ENCODE measurements around the gene FAM13A.

GRCh38 chr4:88927420-88927819 lies 129.6 kb downstream of the FAM13A start:
- TF ChIP-seq SIN3A (IDR thresholded peaks at IDR 0.05; ENCODE audit: borderline replicate concordance, low read depth, low read length) (no peak), JUND (IDR thresholded peaks at IDR 0.05) (no peak), USF2 (IDR thresholded peaks at IDR 0.05; ENCODE audit: borderline replicate concordance, low read depth, low read length) (no peak), CTCF (IDR thresholded peaks at IDR 0.05) (no peak), CHD2 (IDR thresholded peaks at IDR 0.05; ENCODE audit: low read length, partially characterized antibody) (no peak), POLR2AphosphoS5 (IDR thresholded peaks at IDR 0.05; ENCODE audit: low read depth, low read length) (no peak), PBX3 (IDR thresholded peaks at IDR 0.05) (no peak), GABPA (IDR thresholded peaks at IDR 0.05; ENCODE audit: low read depth) (no peak), EZH2phosphoT487 (IDR thresholded peaks at IDR 0.05; ENCODE audit: borderline replicate concordance, low read depth) (no peak), MXI1 (IDR thresholded peaks at IDR 0.05; ENCODE audit: low read depth, low read length) (no peak), TCF12 (IDR thresholded peaks at IDR 0.05) (no peak), TEAD4 (IDR thresholded peaks at IDR 0.05; ENCODE audit: borderline replicate concordance, insufficient read depth) (no peak), USF1 (IDR thresholded peaks at IDR 0.05; ENCODE audit: borderline replicate concordance, low read depth) (no peak), TAF1 (IDR thresholded peaks at IDR 0.05; ENCODE audit: borderline replicate concordance, low read depth, low read length) (no peak)
